Vagina (tissue), 2 donors: ENCODE data around the gene REC8. TPM values are rescaled to one million over a fixed set of nuclear protein-coding genes. Genes with fewer than 3 reads are reported as not detected.
A peak's percentile ranks its signal among the peaks of the same experiment; 100 is the strongest.

Experiments used
- DNase-seq, 2 donors: peaks; one replicate each; pipeline ENCODE4 v3.0.0-alpha.2; 2017; ENCODE audit errors: extremely low spot score in 2 of 2
- H3K27ac ChIP-seq: fragments of 200-600 bp; sonication (generic); one replicate; pipeline ENCODE4 v1.5.1; 2019
- H3K27me3 ChIP-seq: fragments of 200-600 bp; sonication (generic); one replicate; pipeline ENCODE4 v1.5.1; 2019
- H3K36me3 ChIP-seq, 2 donors: fragments of 200-600 bp; sonication (generic); one replicate each; pipeline ENCODE4 v1.5.1; 2017 to 2019
- H3K4me1 ChIP-seq: fragments of 200-600 bp; sonication (generic); one replicate; pipeline ENCODE4 v1.5.1; 2019
- H3K4me3 ChIP-seq, 2 donors: fragments of 200-600 bp; sonication (generic); 1 replicate in 1 of 2; 2 replicates in 1 of 2; pipeline ENCODE4 v1.5.1; 2016 to 2019
- H3K9me3 ChIP-seq: fragments of 200-600 bp; sonication (generic); one replicate; pipeline ENCODE4 v1.5.1; 2019
- CTCF ChIP-seq, 3 experiments: fragments of 450-650 bp in 2 of 3; fragments of 200-600 bp in 1 of 3; sonication (generic) in 1 of 3; IDR thresholded peaks; one replicate each; pipeline ENCODE4 v1.5.1; 2017 to 2019; ENCODE audit warnings: antibody characterized with exemption in 3 of 3, mild to moderate bottlenecking in 2 of 3, moderate library complexity in 2 of 3
- POLR2A ChIP-seq, 2 donors: fragments of 450-650 bp; IDR thresholded peaks; one replicate each; pipeline ENCODE4 v1.6.1; 2017; ENCODE audit warnings: antibody characterized with exemption in 2 of 2, mild to moderate bottlenecking in 2 of 2, moderate library complexity in 2 of 2
- POLR2AphosphoS5 ChIP-seq, 2 donors: sonication (generic); formaldehyde crosslinking; IDR thresholded peaks; one replicate each; pipeline ENCODE4 v1.9.0; 2017; ENCODE audit warnings: antibody characterized with exemption in 2 of 2, mild to moderate bottlenecking in 2 of 2, low read depth in 1 of 2; ENCODE audit not compliant: insufficient read depth in 1 of 2
- intact Hi-C: fragments of 100-400 bp; cut with DNase I; formaldehyde crosslinking; loops from one replicate; pipeline ENCODE4 v1.15.1; 2023
- total RNA-seq: library from RNA; depleted of rRNA; stranded (reverse); fragments of >200 nt; gene quantifications from one replicate; pipeline ENCODE4 v1.2.3, GENCODE V29; 2016

Gene REC8
- total RNA-seq, 1 donor from 2014 or later, result 5.9 TPM

GRCh38 chr14:24187539-24187915, 15.6 kb downstream of the REC8 start:
- H3K4me3 ChIP-seq, result peak overlapping the region; percentile 50 to 82
- no peaks in the 10 kb centered on the region for H3K27me3 ChIP-seq
- H3K36me3 ChIP-seq, result peaks cover 0 to 50% of the 10 kb centered on the region in 2 donors
- TF ChIP-seq POLR2AphosphoS5 (IDR thresholded peaks at IDR 0.05; ENCODE audit: insufficient read depth in 1 of 2, low read depth in 1 of 2), result no peak
- TF ChIP-seq POLR2A (IDR thresholded peaks at IDR 0.05), result no peak
- no peak for TF ChIP-seq CTCF (IDR thresholded peaks at IDR 0.05)
- H3K9me3 ChIP-seq, result no peaks in the 10 kb centered on the region
- intact Hi-C loops, result no loop called here
- H3K27ac ChIP-seq, result no peak overlapping the region
- peaks cover 13% of the 10 kb centered on the region for H3K4me1 ChIP-seq
- DNase-seq, result no peak

- TF ChIP-seq POLR2A (IDR thresholded peaks at IDR 0.05) (peak in 1 of 2 donors; percentile 2), POLR2AphosphoS5 (IDR thresholded peaks at IDR 0.05; ENCODE audit: insufficient read depth in 1 of 2, low read depth in 1 of 2) (peak; percentile 83 to 98), CTCF (IDR thresholded peaks at IDR 0.05) (no peak)
- H3K4me1 ChIP-seq, result peaks cover 13% of the 10 kb centered on the region
- H3K36me3 ChIP-seq, result peaks cover 0 to 46% of the 10 kb centered on the region in 2 donors
- no peaks in the 10 kb centered on the region for H3K9me3 ChIP-seq
- H3K4me3 ChIP-seq, result peak within 1 kb of the TSS; percentile 50 to 82
- intact Hi-C loops, result no loop called here
- DNase-seq, result peak in 1 of 2 donors; percentile 98
- no peaks in the 10 kb centered on the region for H3K27me3 ChIP-seq
- H3K27ac ChIP-seq, result peak within 1 kb of the TSS; percentile 23
These were observed 16.6 kb downstream of the REC8 start, which contains the start of gene IPO4 for GRCh38 chr14:24188251-24189058. Gene IPO4 (minus strand): TSS chr14:24188816. CDS start chr14:24188787, 29 bp downstream.

GRCh38 chr14:24189059-24189375, 17.1 kb downstream of the REC8 start:
- peaks cover 17% of the 10 kb centered on the region for H3K4me1 ChIP-seq
- no peak overlapping the region for H3K27ac ChIP-seq
- no peak for TF ChIP-seq POLR2A (IDR thresholded peaks at IDR 0.05)
- no peak for TF ChIP-seq POLR2AphosphoS5 (IDR thresholded peaks at IDR 0.05; ENCODE audit: insufficient read depth in 1 of 2, low read depth in 1 of 2)
- no peak for TF ChIP-seq CTCF (IDR thresholded peaks at IDR 0.05)
- H3K4me3 ChIP-seq, result peak overlapping the region; percentile 50 to 82
- DNase-seq, result no peak
- no peaks in the 10 kb centered on the region for H3K9me3 ChIP-seq
- H3K36me3 ChIP-seq, result peaks cover 0 to 40% of the 10 kb centered on the region in 2 donors
- H3K27me3 ChIP-seq, result no peaks in the 10 kb centered on the region
- intact Hi-C loops, result no loop called here

- intact Hi-C loops, result no loop called here
- no peak overlapping the region for H3K27ac ChIP-seq
- TF ChIP-seq POLR2A (IDR thresholded peaks at IDR 0.05), result no peak
- TF ChIP-seq POLR2AphosphoS5 (IDR thresholded peaks at IDR 0.05; ENCODE audit: insufficient read depth in 1 of 2, low read depth in 1 of 2), result no peak
- TF ChIP-seq CTCF (IDR thresholded peaks at IDR 0.05), result no peak
- H3K27me3 ChIP-seq, result no peaks in the 10 kb centered on the region
- no peaks in the 10 kb centered on the region for H3K9me3 ChIP-seq
- DNase-seq, result no peak
- H3K36me3 ChIP-seq, result peaks cover 0 to 36% of the 10 kb centered on the region in 2 donors
- H3K4me3 ChIP-seq, result no peak overlapping the region
- H3K4me1 ChIP-seq, result peaks cover 21% of the 10 kb centered on the region
These were observed 17.6 kb downstream of the REC8 start for GRCh38 chr14:24189460-24189859.

- no peak for DNase-seq
- Histone ChIP-seq H3K27ac (no peak overlapping the region), H3K27me3 (no peaks in the 10 kb centered on the region), H3K4me1 (peaks cover 26% of the 10 kb centered on the region), H3K36me3 (peaks cover 0 to 26% of the 10 kb centered on the region in 2 donors), H3K4me3 (no peak overlapping the region), H3K9me3 (no peaks in the 10 kb centered on the region)
- intact Hi-C loops, result no loop called here
- TF ChIP-seq POLR2AphosphoS5 (IDR thresholded peaks at IDR 0.05; ENCODE audit: insufficient read depth in 1 of 2, low read depth in 1 of 2) (no peak), POLR2A (IDR thresholded peaks at IDR 0.05) (no peak), CTCF (IDR thresholded peaks at IDR 0.05) (no peak)
These were observed 18.5 kb downstream of the REC8 start for GRCh38 chr14:24190416-24190815.
